ENCODE measurements around the gene MEGF8.

The MEGF8 gene

DNA sequence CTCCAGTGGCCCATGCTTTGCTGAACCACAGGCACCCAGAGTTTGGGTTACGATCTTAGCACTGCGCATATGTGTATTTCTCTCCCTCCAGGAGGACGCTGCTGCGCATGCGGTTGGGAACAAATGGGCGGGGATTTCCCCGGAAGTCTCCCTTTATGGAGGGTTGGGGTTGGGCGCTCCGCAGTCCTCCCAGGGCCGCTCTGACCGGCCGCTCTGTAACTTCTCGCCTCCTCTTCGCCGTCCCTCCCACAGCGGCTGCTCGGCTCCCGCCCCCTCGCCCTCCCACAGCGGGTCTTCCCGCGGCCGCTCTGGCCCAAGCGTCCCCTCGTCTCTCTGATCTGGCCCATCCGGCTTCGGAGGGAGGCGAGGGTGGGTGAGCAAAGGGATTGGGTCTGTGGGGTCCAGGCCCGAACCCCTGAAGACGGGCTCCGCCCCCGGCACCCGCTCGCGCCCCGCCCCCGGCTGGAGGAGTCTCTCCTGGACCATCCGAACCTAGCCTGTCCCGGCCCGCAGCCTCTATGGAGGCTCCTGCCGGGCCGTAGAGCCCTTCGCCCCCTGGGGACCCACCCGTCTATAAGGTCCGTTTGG lies at the start of gene MEGF8:
Gene MEGF8, plus strand, starts transcription at position 328 of the 588 bp plus-strand sequence. CDS start 609 bp downstream, outside the sequence.
- in situ Hi-C loops (cut with MboI; ENCODE audit: low sequenced_read_pairs) = no loop called here

- in situ Hi-C loops (cut with MboI; ENCODE audit: low sequenced_read_pairs) = no loop called here
Observed at GRCh38 chr19:42276284-42276683, 49.2 kb upstream of the MEGF8 start.

DNA sequence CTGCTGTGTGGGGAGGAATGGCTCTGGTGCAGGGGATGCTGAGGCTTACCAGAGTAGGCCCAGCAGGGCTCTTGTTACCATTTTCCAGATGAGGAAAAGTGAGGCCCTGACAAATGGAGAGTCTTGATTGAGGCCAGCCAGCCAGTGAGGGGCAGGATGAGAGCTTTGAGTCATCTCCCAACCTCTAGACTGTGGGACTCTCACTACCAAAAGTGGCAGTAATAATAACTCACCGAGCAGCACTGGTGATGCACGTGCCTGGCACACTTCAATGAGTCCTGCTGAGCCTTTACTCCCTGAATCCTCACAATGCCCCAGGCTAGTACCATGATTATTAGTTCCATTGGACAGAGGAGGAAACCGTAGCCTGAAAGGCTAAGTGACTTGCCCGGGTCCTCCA lies 48.6 kb upstream of the MEGF8 start:
- in situ Hi-C loops (cut with MboI; ENCODE audit: low sequenced_read_pairs) = no loop called here

DNA sequence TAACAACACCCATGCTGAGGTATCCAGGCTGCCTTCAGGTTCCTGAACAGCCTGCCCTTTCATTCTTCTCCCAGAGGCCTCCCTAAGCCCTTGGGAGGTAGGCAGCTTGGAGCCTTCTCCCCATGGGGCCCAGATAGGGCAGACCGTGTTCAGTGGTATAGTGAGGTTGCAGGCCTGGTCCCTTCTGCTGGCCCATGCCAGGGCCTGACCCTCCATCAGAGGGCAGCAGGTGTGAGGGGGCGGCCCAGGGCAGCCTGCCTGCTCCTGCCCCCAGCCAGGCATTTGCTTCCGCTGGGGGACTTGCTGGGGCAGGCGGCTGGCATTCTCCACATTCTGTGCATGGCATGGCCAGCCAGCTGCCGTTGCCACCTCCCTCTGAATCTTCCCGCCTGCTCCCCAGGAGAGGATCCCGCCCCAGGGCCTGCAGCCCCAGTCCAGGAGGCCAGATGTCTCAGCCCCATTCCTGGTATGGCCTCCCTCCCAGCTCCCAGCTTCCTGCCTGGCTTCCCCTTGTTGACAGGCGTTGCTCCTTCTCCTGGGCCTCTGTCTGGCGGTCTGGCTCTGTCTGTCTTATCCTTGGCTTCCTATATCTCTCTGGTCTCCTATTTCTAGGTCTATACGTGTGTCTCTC lies 47.5 kb upstream of the MEGF8 start:
- in situ Hi-C loops (cut with MboI; ENCODE audit: low sequenced_read_pairs) = no loop called here

DNA sequence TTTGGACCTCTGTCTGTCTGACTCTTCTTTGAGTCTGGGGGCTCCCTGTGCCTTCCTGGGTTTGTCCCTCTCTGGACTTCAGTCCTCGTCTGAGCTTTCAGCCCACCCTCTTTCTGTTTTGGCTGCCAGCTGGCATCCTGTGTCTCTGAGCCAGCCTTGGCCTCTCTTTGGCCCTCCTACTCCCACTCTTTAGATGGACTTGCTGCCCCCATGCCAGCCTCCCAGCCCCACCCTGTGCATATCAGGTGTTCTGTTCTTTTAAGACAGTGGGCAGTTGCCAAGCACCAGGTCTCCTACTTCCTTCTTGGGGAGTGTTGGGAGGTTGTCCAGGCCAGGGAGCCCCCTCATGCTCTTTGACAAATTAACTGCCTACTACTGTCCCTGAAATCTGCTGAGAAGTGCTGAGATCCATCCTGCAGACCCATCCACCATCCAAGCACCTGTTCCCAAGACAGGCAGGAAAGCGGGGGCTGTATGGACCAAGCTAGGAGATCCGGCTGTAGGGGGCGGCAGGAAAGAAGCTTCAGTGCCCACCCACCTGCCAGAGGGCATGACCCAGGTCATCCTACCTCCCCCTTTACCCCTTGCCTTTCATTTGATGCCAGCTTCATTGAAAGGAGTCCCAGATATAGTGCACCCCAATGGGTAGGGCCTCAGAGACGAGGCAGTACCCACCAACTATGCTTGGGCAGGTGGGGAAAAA lies 46.8 kb upstream of the MEGF8 start:
- in situ Hi-C loops (cut with MboI; ENCODE audit: low sequenced_read_pairs) = no loop called here

DNA sequence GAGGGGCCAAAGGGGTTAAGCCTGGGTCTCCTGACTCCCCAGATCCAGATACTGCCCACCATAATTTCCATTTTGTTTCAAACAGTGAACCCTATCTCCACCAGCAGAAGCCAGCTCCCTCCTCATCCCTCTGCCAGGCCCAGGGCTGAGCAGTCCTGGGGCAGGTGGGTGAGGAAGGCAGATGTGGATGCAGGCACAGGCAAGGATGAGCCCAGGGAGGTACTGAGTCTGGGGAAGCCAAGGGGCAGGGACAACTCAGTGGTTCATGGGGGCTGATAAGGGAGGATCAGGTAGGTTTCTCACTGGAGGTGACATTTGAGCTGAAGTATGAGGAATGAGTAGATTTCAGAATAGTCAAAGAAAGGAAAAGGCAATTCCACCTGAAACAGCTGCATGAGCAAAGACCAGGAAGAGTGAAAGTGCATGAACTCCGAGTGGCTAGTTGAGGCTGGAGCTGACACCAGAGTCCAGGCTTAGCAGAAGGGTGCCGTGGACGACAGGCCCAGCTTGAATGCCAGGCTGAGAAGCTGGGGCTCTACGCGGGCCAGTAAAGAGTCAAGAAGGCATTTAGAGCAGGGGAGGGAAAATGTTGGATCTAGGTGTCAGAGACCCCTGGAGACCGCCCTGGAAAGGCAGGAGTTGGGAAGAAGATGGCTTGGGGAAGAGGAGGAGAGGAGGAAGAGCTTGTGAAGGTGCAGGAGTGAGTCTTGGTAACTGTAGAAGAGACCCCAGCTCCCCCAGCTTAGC lies 46.1 kb upstream of the MEGF8 start:
- in situ Hi-C loops (cut with MboI; ENCODE audit: low sequenced_read_pairs) = no loop called here

GRCh38 chr19:42279902-42280814 lies 45.3 kb upstream of the MEGF8 start:
- in situ Hi-C loops (cut with MboI; ENCODE audit: low sequenced_read_pairs) = no loop called here

- in situ Hi-C loops (cut with MboI; ENCODE audit: low sequenced_read_pairs) = no loop called here
Observed at GRCh38 chr19:42280815-42281145, 44.7 kb upstream of the MEGF8 start.

DNA sequence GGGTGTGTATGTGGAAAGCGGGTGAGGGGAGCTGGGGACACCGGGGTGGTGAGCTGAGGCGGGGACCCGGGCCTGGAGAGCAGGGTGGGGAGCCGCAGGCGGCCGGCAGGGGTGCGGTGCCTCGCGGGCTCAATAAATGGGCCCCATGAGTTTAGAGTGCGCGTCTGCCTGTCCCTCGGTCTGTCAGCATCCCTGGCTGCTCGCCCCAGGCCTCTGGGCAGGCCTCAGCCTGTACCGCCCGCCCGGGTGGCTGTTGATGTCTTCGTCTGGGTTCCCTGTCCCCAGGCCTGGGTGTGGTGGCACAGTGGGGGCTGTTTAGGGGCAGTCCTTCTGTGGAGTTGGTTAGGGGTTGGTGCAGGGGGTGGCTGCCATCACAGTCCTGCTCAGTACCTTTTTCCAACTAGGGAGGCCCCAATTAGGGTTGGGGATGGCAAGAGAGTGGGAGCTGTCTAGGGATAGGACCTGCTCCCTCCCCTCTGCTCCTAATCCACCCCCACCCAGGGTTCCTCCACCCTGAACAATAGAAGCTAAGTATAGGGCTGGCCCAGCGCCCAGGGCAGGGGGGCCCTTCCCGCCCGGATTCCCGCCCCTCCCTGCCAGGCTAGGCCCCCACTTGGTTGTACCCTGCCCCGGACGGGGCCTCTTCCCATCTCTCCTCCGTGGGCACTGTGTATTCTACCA lies 44.1 kb upstream of the MEGF8 start:
- in situ Hi-C loops (cut with MboI; ENCODE audit: low sequenced_read_pairs) = no loop called here

DNA sequence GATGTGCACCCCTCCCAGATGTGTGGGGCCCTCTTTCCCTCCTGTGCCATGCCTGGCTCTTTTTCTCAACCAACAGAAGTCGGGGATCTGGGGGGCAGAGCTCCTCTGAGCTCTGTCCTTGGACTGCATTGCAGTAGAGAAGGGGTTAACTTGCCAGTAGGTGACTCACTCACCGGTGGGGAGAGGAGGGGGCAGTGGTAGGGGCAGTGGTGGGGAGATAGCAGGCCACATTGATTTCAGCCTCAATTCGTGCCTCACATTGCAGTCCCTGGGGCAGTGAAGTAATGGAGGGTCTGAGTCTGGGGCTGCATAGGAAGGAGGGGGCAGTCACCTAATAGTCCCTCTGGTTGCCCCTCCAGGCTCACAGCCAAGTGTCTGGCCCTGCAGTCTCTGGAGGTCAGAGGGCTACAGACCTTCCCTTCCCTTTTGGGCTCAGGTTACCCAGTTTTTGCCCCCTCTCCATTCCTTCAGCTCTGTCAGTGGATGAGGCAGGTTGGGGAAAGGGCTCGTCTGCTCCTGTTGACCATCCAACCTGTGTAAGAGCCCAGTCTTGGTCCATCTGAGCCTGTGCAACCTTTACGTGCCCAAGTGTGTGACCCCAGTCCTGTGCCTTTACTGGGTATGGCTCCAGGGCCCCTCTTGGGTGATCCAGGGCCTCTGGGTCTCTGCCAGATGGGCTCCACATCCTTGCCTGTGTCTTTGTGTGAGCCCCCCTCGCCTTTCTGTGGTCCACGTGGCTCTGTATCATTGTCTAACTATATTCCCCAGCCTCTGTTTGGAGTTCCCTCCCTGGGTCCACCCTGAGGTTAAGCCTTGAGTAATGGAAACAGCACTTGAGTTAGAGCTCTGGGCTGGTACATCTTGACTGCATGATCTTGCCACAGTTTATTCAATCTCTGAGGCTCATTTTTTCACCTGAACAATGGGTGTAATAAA lies 43.3 kb upstream of the MEGF8 start:
- in situ Hi-C loops (cut with MboI; ENCODE audit: low sequenced_read_pairs) = no loop called here

GRCh38 chr19:42282819-42283187 lies 42.6 kb upstream of the MEGF8 start:
- in situ Hi-C loops (cut with MboI; ENCODE audit: low sequenced_read_pairs) = no loop called here

- in situ Hi-C loops (cut with MboI; ENCODE audit: low sequenced_read_pairs) = no loop called here
Observed at GRCh38 chr19:42283188-42284065, 42.0 kb upstream of the MEGF8 start.

DNA sequence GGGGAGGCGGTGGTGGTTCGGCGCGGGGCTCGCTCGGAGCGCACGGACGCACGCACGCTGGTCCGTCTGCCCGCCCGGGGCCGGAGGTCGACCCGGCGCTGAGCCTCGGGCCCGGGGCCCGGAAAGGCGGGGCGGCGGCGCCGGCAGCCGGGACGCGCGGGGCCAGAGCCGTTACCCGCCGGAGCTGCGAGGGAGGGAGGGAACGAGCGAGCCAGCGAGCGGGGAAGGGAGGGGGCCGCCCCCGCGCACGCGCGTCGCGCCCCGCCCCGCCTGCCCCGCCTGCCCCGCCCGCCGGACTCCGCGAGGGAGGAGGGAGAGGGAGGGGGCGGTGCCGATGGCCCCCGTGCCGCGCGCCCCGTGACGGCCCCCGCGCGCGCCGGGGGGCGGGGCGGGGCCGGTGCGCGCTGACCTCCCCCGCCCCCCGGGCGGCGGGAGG lies 41.4 kb upstream of the MEGF8 start:
- in situ Hi-C loops (cut with MboI; ENCODE audit: low sequenced_read_pairs) = no loop called here

- in situ Hi-C loops (cut with MboI; ENCODE audit: low sequenced_read_pairs) = no loop called here
Observed at GRCh38 chr19:42284591-42285341, 40.7 kb upstream of the MEGF8 start.

- in situ Hi-C loops (cut with MboI; ENCODE audit: low sequenced_read_pairs) = no loop called here
Observed at GRCh38 chr19:42285541-42285941, 39.9 kb upstream of the MEGF8 start.

GRCh38 chr19:42285988-42286348 lies 39.5 kb upstream of the MEGF8 start:
- in situ Hi-C loops (cut with MboI; ENCODE audit: low sequenced_read_pairs) = no loop called here

- in situ Hi-C loops (cut with MboI; ENCODE audit: low sequenced_read_pairs) = no loop called here
Observed at GRCh38 chr19:42286349-42287016, 39.0 kb upstream of the MEGF8 start.
